Measurements from ENCODE around the gene PCDHGA4. TPM values are rescaled to one million over a fixed set of nuclear protein-coding genes. Genes with fewer than 3 reads are reported as not detected.

The PCDHGA4 gene
- total and polyA plus RNA-seq, 2 of the 8 experiments (the other 6 are each of a cell fraction or from before 2014, with no cell fraction given) = 1.4 to 1.9 TPM

DNA sequence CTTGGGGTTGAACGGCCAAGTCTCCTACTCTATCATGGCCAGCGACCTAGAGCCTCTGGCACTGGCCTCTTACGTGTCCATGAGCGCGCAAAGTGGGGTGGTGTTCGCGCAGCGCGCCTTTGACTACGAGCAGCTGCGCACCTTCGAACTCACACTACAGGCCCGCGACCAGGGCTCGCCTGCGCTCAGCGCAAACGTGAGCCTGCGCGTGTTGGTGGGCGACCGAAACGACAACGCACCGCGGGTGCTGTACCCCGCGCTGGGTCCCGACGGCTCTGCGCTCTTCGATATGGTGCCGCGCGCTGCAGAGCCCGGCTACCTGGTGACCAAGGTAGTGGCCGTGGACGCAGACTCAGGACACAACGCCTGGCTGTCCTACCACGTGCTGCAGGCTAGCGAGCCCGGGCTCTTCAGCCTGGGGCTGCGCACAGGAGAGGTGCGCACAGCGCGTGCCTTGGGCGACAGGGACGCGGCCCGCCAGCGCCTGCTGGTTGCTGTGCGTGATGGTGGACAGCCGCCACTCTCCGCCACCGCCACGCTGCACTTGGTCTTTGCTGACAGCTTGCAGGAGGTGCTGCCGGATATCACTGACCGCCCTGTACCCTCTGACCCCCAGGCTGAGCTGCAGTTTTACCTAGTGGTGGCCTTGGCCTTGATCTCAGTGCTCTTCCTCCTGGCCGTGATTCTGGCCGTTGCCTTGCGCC lies 44.9 kb downstream of the PCDHGA4 start:
- POLR2A ChIA-PET (ENCODE audit: partially characterized antibody) = no interaction called here
- no peak overlapping the region for H3K4ac ChIP-seq (replicated peaks; ENCODE audit: insufficient read length, low read depth, low read length)
- H3K4me3 ChIP-seq (ENCODE audit: extremely low read depth in 1 of 4, insufficient read depth in 2 of 4, low read depth in 3 of 4, low read length in 4 of 4) = no peak overlapping the region
- H3K18ac ChIP-seq (ENCODE audit: extremely low read depth, low read length) = no peak overlapping the region
- H2AK5ac ChIP-seq (ENCODE audit: low read depth, low read length) = no peak overlapping the region
- no peak overlapping the region for H3K14ac ChIP-seq (ENCODE audit: insufficient read length)
- peaks cover 40 to 51% of the 10 kb centered on the region in 2 experiments for H3K9me3 ChIP-seq (ENCODE audit: insufficient read depth in 2 of 2, low read depth in 1 of 2, low read length in 1 of 2)
- no peak overlapping the region for H4K91ac ChIP-seq (replicated peaks; ENCODE audit: insufficient read length, low read length)
- H3K79me1 ChIP-seq (ENCODE audit: low read depth, low read length) = no peaks in the 10 kb centered on the region
- H3K27ac ChIP-seq (ENCODE audit: low read depth, low read length) = no peak overlapping the region
- no peak overlapping the region for H2BK12ac ChIP-seq (ENCODE audit: low read depth, low read length)
- H2BK120ac ChIP-seq (replicated peaks; ENCODE audit: low read depth, low read length) = no peak overlapping the region
- H4K8ac ChIP-seq (ENCODE audit: extremely low read depth, insufficient read depth, low read length) = no peak overlapping the region
- no peak overlapping the region for H2AFZ ChIP-seq (ENCODE audit: low read length)
- no peak overlapping the region for H4K5ac ChIP-seq (ENCODE audit: insufficient read length, low read depth, low read length)
- no peak for FAIRE-seq
- no peak overlapping the region for H2BK5ac ChIP-seq (ENCODE audit: low read depth, low read length)
- no peaks in the 10 kb centered on the region for H4K20me1 ChIP-seq (replicated peaks in 1 of 2; ENCODE audit: control insufficient read depth in 1 of 2, insufficient read depth in 2 of 2, low read length in 2 of 2)
- H2BK20ac ChIP-seq (ENCODE audit: low read length) = no peak overlapping the region
- no peak for TF ChIP-seq SIRT6 (IDR thresholded peaks at IDR 0.05; ENCODE audit: low read length)
- no peak for DNase-seq (ENCODE audit: low read depth in 1 of 2, low spot score in 2 of 2)
- H2BK15ac ChIP-seq (ENCODE audit: low read length) = no peak overlapping the region
- H3K27me3 ChIP-seq (replicated peaks in 1 of 4; ENCODE audit: control insufficient read depth in 3 of 4, extremely low read depth in 1 of 4, insufficient read depth in 3 of 4, low read length in 3 of 4) = no peaks in the 10 kb centered on the region
- no peaks in the 10 kb centered on the region for H3K79me2 ChIP-seq (ENCODE audit: control insufficient read depth in 1 of 2, insufficient read depth in 2 of 2, low read length in 2 of 2)
- no peak overlapping the region for H3K56ac ChIP-seq (replicated peaks; ENCODE audit: insufficient read length, low read depth, low read length)
- no peaks in the 10 kb centered on the region for H3K23me2 ChIP-seq (ENCODE audit: low read depth, low read length)
- H3K9ac ChIP-seq (replicated peaks in 1 of 4; ENCODE audit: extremely low read depth in 1 of 4, low read depth in 3 of 4, low read length in 3 of 4) = no peak overlapping the region
- H3K4me1 ChIP-seq (replicated peaks in 1 of 4; ENCODE audit: control insufficient read depth in 3 of 4, insufficient read depth in 4 of 4, low read length in 3 of 4) = no peaks in the 10 kb centered on the region
- no peak overlapping the region for H3K4me2 ChIP-seq (ENCODE audit: insufficient read depth in 1 of 2, low read depth in 2 of 2, low read length in 2 of 2)
- WGBS, 2 experiments (ENCODE audit: extremely low coverage in 1 of 2, insufficient coverage in 1 of 2, insufficient read length in 1 of 2, insufficient replicate concordance in 2 of 2, low coverage in 1 of 2, low lambda C conversion rate in 2 of 2, missing lambda C conversion rate in 1 of 2) = 95% methylated on average over 55 of the region's 61 CpGs; no CpG with 5 or more reads in 1 of the 2 experiments
- CTCF ChIA-PET (ENCODE audit: partially characterized antibody) = interaction anchor here (0.7 to 2.3 kb wide), 5 partner anchors 10 to 164 kb away, joined by 3 to 7 read pairs (median 4); partner anchors contain the start of genes PCDHGB4 and PCDHGB7
- peaks cover 0 to 12% (median 0%) of the 10 kb centered on the region in 4 experiments; a peak in 1 of 8 replicates for H3K36me3 ChIP-seq (ENCODE audit: control insufficient read depth in 2 of 4, insufficient read depth in 4 of 4, low read length in 3 of 4)
- no peak overlapping the region for H3K23ac ChIP-seq (ENCODE audit: insufficient read length)

Measured in H1 (cell line).